ENCODE measurements around the gene DTNBP1. TPM values are rescaled to one million over a fixed set of nuclear protein-coding genes. Genes with fewer than 3 reads are reported as not detected.

The DTNBP1 gene
- total and polyA plus RNA-seq, 2 of the 8 experiments (the other 6 are each of a cell fraction or from before 2014, with no cell fraction given) = 13.5 to 22.1 TPM

DNA sequence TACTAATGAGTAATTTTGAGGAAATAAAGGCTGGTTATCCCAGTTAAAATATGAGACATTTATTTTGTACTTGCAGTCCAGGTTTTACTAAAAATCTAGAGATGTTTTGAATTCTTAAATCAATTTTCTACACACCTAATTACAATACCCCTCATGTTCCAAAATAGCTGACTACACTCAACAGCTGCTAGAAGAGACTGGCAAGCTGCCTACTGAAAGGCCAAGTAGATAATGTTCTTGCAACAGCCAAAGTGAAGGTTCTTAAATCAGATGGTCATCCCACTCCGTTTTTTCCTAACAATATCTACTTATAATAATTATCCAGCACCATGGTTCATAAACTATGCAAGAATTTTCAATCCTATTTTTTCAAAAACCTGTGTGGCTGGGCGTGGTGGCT, 69.0 kb downstream of the DTNBP1 start:
- no peak for DNase-seq (ENCODE audit: low read depth in 1 of 2, low spot score in 2 of 2)
- Histone ChIP-seq H3K56ac (replicated peaks; ENCODE audit: insufficient read length, low read depth, low read length) (no peak overlapping the region), H3K18ac (ENCODE audit: extremely low read depth, low read length) (no peak overlapping the region), H3K4me3 (ENCODE audit: extremely low read depth in 1 of 4, insufficient read depth in 2 of 4, low read depth in 3 of 4, low read length in 4 of 4) (no peak overlapping the region), H3K14ac (ENCODE audit: insufficient read length) (no peak overlapping the region), H3K9ac (replicated peaks in 1 of 4; ENCODE audit: extremely low read depth in 1 of 4, low read depth in 3 of 4, low read length in 3 of 4) (no peak overlapping the region), H2BK12ac (ENCODE audit: low read depth, low read length) (no peak overlapping the region), H3K79me1 (ENCODE audit: low read depth, low read length) (no peaks in the 10 kb centered on the region), H2BK20ac (ENCODE audit: low read length) (no peak overlapping the region), H3K23me2 (ENCODE audit: low read depth, low read length) (no peaks in the 10 kb centered on the region), H3K27ac (ENCODE audit: low read depth, low read length) (no peak overlapping the region), H3K27me3 (replicated peaks in 1 of 4; ENCODE audit: control insufficient read depth in 3 of 4, extremely low read depth in 1 of 4, insufficient read depth in 3 of 4, low read length in 3 of 4) (no peaks in the 10 kb centered on the region), H2BK120ac (replicated peaks; ENCODE audit: low read depth, low read length) (no peak overlapping the region), H3K4me1 (replicated peaks in 1 of 4; ENCODE audit: control insufficient read depth in 3 of 4, insufficient read depth in 4 of 4, low read length in 3 of 4) (no peaks in the 10 kb centered on the region), H4K20me1 (replicated peaks in 1 of 2; ENCODE audit: control insufficient read depth in 1 of 2, insufficient read depth in 2 of 2, low read length in 2 of 2) (no peaks in the 10 kb centered on the region), H4K91ac (replicated peaks; ENCODE audit: insufficient read length, low read length) (no peak overlapping the region), H4K8ac (ENCODE audit: extremely low read depth, insufficient read depth, low read length) (no peak overlapping the region), H3K79me2 (ENCODE audit: control insufficient read depth in 1 of 2, insufficient read depth in 2 of 2, low read length in 2 of 2) (no peaks in the 10 kb centered on the region), H3K23ac (ENCODE audit: insufficient read length) (no peak overlapping the region), H2AK5ac (ENCODE audit: low read depth, low read length) (no peak overlapping the region), H4K5ac (ENCODE audit: insufficient read length, low read depth, low read length) (no peak overlapping the region), H2BK5ac (ENCODE audit: low read depth, low read length) (no peak overlapping the region), H3K4me2 (ENCODE audit: insufficient read depth in 1 of 2, low read depth in 2 of 2, low read length in 2 of 2) (no peak overlapping the region), H3K4ac (replicated peaks; ENCODE audit: insufficient read length, low read depth, low read length) (no peak overlapping the region), H2AFZ (ENCODE audit: low read length) (no peak overlapping the region), H2BK15ac (ENCODE audit: low read length) (no peak overlapping the region), H3K36me3 (ENCODE audit: control insufficient read depth in 2 of 4, insufficient read depth in 4 of 4, low read length in 3 of 4) (no peaks in the 10 kb centered on the region), H3K9me3 (ENCODE audit: insufficient read depth in 2 of 2, low read depth in 1 of 2, low read length in 1 of 2) (no peaks in the 10 kb centered on the region)
- TF ChIP-seq SP2 (IDR thresholded peaks at IDR 0.05; ENCODE audit: low read length) (no peak), TCF12 (IDR thresholded peaks at IDR 0.05; ENCODE audit: low read depth, low read length) (no peak), KDM5A (IDR thresholded peaks at IDR 0.05; ENCODE audit: low read length) (no peak)
- WGBS, 2 experiments (ENCODE audit: extremely low coverage in 1 of 2, insufficient coverage in 1 of 2, insufficient read length in 1 of 2, insufficient replicate concordance in 2 of 2, low coverage in 1 of 2, low lambda C conversion rate in 2 of 2, missing lambda C conversion rate in 1 of 2) = 76% methylated on average over 2 of the region's 2 CpGs; no CpG with 5 or more reads in 1 of the 2 experiments
- no peak for FAIRE-seq
- ChIA-PET CTCF (ENCODE audit: partially characterized antibody) (interaction anchor here (0.6 kb wide), 1 partner anchor 38 kb away, joined by 4 read pairs; no protein-coding TSS in a partner anchor), POLR2A (ENCODE audit: partially characterized antibody) (no interaction called here)
